ENCODE data around the gene PHACTR3.

Gene PHACTR3

DNA sequence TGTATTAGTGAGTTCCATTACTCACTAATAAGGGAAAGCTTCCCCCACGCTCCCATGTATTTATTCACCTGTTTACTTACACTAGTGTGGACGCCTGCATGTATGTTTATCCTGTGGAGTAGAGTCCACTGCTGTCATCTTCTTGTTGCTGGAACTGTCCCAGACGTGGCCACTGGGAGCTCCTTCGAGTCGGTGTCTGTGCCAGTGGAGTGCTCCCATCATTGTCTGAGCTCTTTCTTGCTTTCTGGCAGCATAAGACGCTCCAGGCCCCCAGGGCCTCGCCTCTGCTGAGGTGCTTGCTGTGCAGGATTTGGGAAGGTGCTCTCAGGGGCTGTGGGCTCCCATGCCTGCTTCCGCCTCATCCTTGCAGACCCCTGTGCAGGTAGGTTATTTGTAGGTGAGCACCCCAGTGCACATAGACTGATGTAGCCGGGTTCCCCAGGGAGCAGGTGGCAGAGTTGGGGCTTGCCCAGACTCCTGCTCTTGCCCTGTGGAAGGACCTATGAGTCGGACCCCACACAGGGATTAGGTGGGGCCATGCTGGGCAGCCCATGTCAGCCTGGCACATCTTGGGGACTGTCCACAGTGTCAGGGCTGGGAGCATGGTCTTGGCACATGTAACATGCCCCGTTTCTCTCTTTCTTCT is 16.6 kb downstream of the PHACTR3 start:
- DNase-seq (ENCODE audit: low read depth) = no peak

GRCh38 chr20:59622496-59622895 is 18.2 kb downstream of the PHACTR3 start:
- DNase-seq (ENCODE audit: low read depth) = no peak

DNA sequence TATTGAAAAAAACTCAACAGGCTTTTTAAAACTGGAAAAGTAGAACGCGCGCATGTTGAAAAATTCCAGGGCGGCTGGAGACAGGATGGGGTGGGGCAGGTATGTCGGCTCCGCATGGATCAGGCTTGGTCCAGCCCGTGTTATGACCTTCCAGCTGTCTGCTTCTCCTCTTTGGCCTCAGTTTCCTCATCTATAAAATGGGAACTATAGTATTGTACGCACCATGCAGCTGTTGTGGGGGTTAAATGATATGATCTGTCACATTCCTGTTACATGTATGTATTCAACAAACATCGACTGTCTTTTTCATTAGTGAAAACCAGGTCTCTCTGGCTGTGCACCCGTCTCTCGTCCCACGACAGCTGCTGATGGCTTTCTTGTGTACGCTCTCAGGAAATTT is 18.8 kb downstream of the PHACTR3 start:
- no peak for DNase-seq (ENCODE audit: low read depth)

- no peak for DNase-seq (ENCODE audit: low read depth)
Measured at GRCh38 chr20:59623583-59623982, 19.2 kb downstream of the PHACTR3 start.

DNA sequence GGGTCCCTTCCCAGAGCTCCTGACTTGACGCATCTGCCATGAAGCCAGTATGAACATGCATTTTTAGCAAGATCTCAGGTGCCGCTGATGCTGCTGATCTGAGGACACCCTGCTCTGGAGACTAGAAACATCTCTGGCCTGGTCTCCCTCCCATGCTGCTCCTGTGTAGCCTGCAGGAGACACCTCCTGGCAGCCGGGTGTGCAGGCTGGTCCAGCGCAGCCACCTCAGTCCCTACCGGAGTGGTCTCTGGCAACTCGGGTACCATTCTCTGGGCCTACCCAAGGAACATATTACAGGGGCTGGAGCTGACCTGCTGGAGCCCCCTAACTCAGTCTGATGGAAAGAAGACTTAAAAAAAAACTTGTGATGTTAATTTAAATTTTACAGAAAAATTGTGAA is 20.1 kb downstream of the PHACTR3 start:
- DNase-seq (ENCODE audit: low read depth) = no peak

DNA sequence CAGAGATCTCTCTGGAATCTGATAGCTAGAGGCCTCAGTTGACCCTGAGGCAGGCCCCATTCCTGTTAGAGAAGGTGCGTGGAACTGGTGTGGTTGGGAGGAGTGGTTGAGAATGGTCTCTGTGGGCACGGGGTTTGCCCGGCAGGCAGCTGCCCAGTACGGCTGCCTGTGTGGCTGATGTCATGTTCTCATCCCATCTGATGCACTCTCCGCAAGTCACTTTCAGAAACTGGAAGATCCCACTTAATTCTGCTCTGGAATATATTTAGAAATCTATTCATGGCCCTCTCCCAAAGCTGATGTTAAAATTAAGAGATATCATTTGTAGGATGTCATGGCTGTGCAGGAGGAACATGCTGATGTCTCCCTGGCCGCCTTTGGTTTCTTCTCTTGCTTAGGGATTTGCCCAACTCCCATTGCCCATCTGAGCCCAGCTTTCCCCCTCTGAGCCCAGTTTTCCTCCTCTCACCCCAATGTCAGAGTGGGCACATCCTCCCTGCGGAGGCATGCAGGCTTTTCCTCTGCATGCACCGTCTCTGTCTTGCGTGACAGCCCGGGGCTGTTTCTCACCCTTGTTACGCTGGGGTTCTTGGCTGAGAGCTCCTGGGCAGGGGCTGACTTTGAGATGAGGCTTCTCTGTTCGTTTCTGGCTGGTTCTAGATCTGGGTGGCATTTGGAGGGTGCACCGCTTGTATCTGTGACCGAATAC is 21.0 kb downstream of the PHACTR3 start:
- no peak for DNase-seq (ENCODE audit: low read depth)

GRCh38 chr20:59627298-59627697 is 23.0 kb downstream of the PHACTR3 start:
- no peak for DNase-seq (ENCODE audit: low read depth)

DNA sequence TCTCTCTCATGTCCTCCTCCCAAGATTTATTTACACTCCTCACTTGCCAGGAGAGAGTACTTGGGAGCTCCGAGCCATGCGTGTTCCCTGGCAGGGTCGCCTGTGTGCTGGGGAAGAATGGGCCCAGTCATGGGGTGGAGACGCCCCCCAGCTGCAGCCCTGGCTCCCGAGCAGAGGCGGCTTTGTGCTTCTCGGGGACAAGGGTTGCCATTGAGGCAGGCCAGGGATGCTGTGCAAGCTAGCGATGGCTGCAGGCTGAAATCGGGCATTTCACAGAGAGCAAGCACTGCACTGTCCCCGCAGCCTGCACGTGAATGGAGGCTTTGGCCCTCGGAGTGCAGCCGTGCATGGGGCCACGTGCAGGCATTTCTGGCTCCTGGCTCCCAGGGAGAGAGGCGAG is 23.8 kb downstream of the PHACTR3 start:
- DNase-seq (ENCODE audit: low read depth) = no peak

DNA sequence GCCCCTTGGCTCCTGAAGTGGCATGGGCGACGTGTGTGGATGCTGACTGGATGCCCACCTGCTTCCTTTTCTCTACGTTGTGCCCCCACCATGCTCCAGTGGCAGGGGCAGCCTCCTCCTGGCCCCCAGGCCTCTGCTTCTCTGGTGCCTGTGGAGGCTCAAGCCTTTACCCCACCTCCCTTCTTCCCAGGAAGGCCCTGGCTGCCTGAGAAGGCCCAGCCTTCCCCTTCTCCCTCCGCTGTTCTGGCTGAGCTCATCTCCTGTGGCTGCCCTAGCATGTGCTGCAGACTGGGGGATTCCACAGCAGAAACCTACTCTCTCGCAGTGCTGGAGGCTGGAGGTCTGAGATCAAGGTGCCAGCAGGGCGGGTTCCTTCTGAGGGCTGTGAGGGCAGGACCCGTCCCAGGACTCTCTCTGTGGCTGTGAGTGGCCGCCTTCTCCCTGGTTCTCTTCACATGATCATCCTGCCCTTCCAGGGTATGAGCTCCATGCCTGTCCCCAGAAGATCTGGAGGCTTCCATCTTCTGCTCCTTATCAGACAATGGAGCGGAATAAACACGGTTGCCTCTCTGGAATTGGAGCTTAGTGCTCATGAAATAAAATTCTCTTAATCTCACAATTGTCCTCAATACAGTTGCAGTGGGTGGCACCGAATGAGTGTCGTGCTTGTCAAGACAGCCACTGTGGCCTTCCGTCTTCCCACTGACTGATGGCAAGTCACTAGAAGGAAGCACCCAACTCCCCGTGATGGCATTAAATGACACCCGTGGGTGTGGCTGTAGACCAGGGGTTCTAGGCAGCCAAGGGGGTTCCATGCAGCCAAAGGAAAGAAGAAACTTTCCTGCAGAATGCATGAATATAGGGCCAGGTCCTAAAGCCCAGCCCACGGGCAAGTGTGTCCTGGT is 25.1 kb downstream of the PHACTR3 start:
- no peak for DNase-seq (ENCODE audit: low read depth)

- DNase-seq (ENCODE audit: low read depth) = no peak
Measured at GRCh38 chr20:59630526-59630925, 26.2 kb downstream of the PHACTR3 start.

DNA sequence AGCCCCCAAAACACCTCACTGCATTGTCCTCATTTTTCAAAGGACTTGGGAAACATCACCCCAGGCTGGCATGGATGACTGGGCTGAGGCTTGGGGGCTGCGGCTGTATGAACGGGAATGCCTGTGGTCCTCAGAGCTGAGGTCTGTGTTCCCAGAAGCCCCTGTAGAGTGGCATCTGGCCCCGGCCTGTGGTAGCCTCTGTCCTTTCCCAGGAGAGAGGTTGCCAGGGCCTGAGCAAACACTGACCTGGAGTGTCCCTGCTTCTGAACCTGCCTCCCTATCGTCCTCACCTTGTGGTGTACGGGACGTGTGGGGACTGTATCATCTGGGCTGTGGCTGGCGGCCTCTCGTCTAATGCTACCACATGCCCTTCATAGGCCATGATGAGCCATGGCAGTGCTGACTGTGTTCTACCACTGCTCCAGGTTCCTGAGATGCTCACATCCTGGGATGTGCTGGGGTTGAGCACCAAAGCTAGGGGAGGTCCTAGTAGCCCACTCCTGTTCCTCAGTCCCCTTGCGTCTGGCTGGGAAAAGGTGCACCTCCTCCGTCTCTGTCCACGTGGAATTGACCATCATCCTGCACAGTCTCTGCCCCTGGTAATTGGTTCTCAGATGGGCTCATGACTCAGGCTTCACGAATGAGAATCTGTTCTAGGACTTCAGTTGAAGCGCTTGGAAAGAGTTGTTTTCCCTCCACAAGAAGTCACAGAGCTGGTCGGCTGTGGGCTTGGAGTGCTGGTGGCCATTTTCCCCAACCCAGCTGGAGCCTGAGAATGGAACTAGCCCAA is 27.6 kb downstream of the PHACTR3 start:
- DNase-seq (ENCODE audit: low read depth) = no peak

GRCh38 chr20:59632541-59633113 is 28.3 kb downstream of the PHACTR3 start:
- no peak for DNase-seq (ENCODE audit: low read depth)

DNA sequence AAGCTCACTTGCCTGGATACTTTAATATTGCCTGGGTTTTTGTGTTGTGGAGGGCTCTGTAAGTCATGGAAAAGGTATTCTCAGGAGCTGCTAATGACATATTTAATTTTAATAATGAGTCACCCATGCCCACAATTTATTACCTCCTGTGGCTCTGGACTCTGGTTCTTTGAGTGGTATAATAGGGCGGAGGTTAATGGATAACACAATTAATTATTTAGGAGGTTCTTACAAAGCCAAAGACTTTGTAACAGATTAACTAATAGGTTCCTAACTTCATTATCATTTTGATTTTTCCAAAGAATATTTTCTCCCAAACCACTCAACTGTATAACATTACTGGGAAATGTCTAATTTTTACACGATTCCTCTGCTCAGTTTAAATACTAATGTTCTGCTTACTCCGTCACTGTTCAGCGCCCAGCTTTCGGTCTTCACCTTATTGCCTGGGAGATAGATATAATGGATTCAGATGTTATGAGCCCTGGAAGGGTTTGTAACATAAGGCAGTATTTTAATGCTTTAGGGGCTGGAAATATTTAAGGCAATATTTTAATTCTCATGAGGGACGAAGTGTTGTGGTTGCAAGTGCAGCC is 29.4 kb downstream of the PHACTR3 start:
- no peak for DNase-seq (ENCODE audit: low read depth)

DNA sequence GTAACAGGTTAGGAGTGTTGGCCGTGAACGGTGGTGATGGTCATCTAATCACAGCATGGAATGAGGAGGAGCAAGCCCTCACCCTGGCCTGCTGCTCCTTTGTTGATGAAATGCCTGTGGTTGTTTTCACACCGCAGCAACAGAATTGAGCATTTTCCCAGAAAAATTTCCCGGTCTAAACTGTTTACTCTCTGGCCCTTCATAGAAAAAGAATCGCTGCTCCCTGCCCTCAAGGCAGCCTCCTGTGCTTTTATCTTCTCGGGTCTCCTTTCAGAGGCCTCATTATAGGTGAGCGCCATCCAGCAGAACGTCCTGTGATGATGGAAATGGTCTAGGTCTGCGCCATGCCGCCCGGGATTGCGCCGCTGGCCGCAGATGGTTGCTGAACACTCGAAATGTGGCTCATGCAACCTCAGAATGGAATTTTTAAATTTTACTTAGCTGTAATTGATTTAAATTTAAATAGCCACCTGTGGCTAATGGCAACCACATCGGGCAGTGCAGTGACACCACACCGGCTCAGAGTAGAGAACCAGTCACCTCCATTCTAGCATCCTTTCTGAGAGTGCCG is 30.2 kb downstream of the PHACTR3 start:
- DNase-seq (ENCODE audit: low read depth) = no peak

GRCh38 chr20:59636766-59637370 is 32.5 kb downstream of the PHACTR3 start:
- no peak for DNase-seq (ENCODE audit: low read depth)

- DNase-seq (ENCODE audit: low read depth) = no peak
Measured at GRCh38 chr20:59640267-59640666, 35.9 kb downstream of the PHACTR3 start.

DNA sequence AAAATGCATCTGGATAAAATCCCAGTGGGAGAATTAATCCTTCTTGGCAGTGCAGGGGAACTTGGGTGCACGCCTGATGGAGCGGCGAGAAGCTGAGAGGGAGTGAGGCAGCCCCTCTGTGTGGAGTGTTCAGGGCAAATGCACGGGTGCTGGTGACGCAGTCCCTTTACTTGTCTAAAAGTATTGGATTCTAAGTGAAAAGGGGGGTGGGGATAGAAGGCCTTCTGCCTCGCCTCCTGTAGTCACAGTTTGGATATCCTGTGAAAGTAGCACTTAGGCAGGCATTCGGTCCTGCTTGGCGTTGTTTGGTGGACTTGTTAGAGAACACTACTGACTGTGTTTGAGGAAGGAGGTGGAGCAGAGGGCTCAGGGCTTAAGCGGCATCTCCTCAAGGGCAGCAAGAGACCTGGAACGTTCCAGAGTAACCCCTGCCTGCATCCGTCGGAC is 39.3 kb downstream of the PHACTR3 start:
- DNase-seq (ENCODE audit: low read depth) = no peak

GRCh38 chr20:59644371-59644939 is 40.1 kb downstream of the PHACTR3 start:
- no peak for DNase-seq (ENCODE audit: low read depth)

GRCh38 chr20:59645271-59645670 is 40.9 kb downstream of the PHACTR3 start:
- no peak for DNase-seq (ENCODE audit: low read depth)

- no peak for DNase-seq (ENCODE audit: low read depth)
Measured at GRCh38 chr20:59645761-59646171, 41.4 kb downstream of the PHACTR3 start.

All from GM04503 (cell line).